Measurements from ENCODE around the gene KLF2.

KLF2 gene

GRCh38 chr19:16308081-16308480 is 16.5 kb upstream of the KLF2 start:
- DNase-seq, result no peak

- DNase-seq, result no peak
Observed at GRCh38 chr19:16309643-16310042, 15.0 kb upstream of the KLF2 start.

GRCh38 chr19:16315825-16316505 is 8.7 kb upstream of the KLF2 start:
- no peak for DNase-seq

- no peak for DNase-seq
Observed at GRCh38 chr19:16316506-16316882, 8.1 kb upstream of the KLF2 start.

GRCh38 chr19:16319481-16319880 is 5.1 kb upstream of the KLF2 start:
- no peak for DNase-seq

GRCh38 chr19:16320987-16321386 is 3.6 kb upstream of the KLF2 start:
- no peak for DNase-seq

GRCh38 chr19:16325161-16325527 is 518 bp downstream of the KLF2 start:
- DNase-seq, result no peak

GRCh38 chr19:16325641-16326400 is 1.2 kb downstream of the KLF2 start:
- peak; percentile 38 for DNase-seq

- DNase-seq, result no peak
Observed at GRCh38 chr19:16326401-16327168, 2.0 kb downstream of the KLF2 start.

- DNase-seq, result no peak
Observed at GRCh38 chr19:16327169-16327475, 2.5 kb downstream of the KLF2 start.

- no peak for DNase-seq
Observed at GRCh38 chr19:16327501-16327900, 2.9 kb downstream of the KLF2 start.

- no peak for DNase-seq
Observed at GRCh38 chr19:16327911-16328823, 3.5 kb downstream of the KLF2 start.

GRCh38 chr19:16328824-16329482 is 4.3 kb downstream of the KLF2 start:
- DNase-seq, result no peak

GRCh38 chr19:16330368-16330801 is 5.8 kb downstream of the KLF2 start:
- DNase-seq, result no peak

GRCh38 chr19:16330806-16331690 is 6.4 kb downstream of the KLF2 start:
- no peak for DNase-seq

- no peak for DNase-seq
Observed at GRCh38 chr19:16333001-16333586, 8.5 kb downstream of the KLF2 start.

- no peak for DNase-seq
Observed at GRCh38 chr19:16334411-16334810, 9.8 kb downstream of the KLF2 start.

- no peak for DNase-seq
Observed at GRCh38 chr19:16335226-16335625, 10.6 kb downstream of the KLF2 start.

GRCh38 chr19:16336571-16336970 is 11.9 kb downstream of the KLF2 start:
- no peak for DNase-seq

- no peak for DNase-seq
Observed at GRCh38 chr19:16337809-16338469, 13.3 kb downstream of the KLF2 start.

Data from DMS79 treated with DMSO at 0.1 percent for 48 hours (cell line).